GM21423 (cell line): ENCODE data around the gene CCDC175.

Experiments
- ATAC-seq: cut with Tn5 transposase; IDR thresholded peaks from one replicate; pipeline ENCODE4 v1.9.1; 2021; ENCODE audit warnings: mild to moderate bottlenecking, moderate library complexity; ENCODE audit not compliant: unreplicated experiment

Gene CCDC175

GRCh38 chr14:59541731-59542130 is 34.9 kb downstream of the CCDC175 start:
- no peak for ATAC-seq

DNA sequence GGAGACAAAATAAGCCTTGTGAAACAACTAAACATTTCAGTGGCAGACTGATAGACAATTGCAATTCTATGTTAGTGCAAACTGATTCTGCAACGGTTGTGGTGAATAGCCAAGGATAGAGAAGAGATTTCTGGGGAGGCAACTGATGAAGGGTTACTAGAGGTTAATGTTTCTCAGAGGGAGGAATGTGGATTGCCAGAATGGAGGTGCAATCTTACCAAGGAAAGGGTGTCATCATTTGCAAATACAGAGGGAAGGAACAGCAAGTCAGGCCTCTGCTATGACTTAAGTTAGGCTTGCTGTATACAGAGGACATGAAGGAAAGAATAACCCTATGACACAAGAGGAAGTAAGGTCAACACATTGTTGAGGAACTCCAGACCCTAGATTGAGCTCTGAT is 35.8 kb downstream of the CCDC175 start:
- no peak for ATAC-seq

GRCh38 chr14:59538936-59539335 is 37.7 kb downstream of the CCDC175 start:
- ATAC-seq = no peak

- no peak for ATAC-seq
Measured at GRCh38 chr14:59537476-59537875, 39.1 kb downstream of the CCDC175 start.

DNA sequence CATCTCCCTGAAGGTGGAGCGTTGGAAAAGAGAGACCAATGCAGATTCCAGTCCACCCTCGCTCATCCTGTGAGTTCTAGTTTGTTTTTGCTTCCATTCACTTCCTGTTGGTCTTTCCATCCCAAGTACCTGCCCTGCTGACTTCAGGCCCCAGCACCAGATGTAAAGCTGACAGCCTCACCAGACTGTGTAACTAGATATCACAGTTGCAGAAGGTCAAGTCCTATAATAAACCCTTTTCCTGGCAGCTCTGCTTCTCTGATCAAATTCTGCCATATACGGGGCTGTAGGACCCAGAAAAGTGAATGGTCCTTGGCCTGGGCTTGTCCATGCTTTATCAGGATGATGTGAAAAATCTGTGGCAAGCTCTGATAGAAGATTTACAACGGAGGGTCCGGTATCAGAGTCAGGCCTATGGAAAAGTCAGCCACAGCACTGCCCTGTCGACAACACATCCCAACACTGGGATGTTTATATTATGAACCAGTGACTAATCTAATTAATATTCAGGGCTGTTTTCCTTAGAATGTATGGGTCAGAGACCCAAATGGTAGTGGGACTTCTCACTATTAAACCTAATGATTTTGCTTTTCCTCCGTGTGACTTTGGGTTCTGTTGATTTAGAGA is 42.1 kb downstream of the CCDC175 start:
- ATAC-seq = no peak

- ATAC-seq = no peak
Measured at GRCh38 chr14:59532419-59532818, 44.2 kb downstream of the CCDC175 start.

DNA sequence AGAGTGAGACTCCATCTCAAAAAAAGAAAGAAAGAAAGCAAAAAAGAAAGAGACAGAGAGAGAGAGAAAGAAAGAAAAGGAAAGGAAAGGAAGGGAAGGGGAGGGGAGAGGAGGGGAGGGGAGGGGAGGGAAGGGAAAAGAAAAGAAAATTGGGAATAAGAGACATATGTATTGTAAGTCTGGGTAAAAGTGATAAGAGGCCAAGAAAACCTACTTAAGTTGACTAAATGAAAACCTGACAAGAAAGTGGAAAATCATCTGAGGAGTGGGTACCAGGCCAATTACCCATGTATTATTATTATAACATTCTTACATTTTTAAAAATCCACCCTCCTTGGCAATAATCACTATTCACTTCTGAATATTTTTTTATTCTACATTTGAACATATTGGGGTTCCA is 46.3 kb downstream of the CCDC175 start:
- no peak for ATAC-seq

DNA sequence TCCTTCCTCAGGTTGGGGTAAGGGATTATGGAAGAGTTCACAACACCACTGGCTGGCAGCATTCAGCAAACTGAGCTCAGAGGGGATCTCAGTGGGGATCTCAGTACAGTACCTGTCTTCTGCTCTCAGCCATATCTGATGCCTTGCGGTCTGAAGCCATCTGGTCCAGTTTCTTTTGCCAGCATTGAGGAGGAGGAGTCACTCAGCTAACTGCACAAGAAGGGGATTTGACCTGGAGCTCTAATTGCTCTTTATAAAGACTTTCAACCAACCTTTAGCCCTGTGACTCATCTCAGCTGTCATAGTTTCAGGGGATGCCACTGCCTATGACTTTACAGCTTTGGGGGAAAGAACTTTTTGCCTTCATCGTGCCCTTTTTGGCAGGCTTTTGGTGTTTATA is 47.4 kb downstream of the CCDC175 start:
- ATAC-seq = no peak

DNA sequence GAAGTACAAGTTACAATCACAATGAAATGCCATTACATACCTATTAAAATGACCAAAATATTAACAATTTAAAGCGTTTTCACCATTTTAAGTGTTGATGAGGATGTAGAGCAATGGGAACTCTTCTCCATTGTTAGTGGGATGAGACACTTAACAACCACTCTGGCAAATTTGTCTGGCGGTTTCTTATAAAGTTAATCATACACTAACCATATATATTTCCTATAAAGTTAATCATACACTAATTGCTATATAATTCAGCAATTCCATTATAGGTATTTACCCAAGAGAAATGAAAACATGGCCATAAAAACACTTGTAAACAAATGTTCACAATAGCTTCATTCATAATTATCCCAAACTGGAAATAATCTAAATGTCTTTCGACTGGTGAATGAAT is 56.4 kb downstream of the CCDC175 start:
- no peak for ATAC-seq

- ATAC-seq = no peak
Measured at GRCh38 chr14:59511916-59512575, 64.6 kb downstream of the CCDC175 start.

- ATAC-seq = no peak
Measured at GRCh38 chr14:59510966-59511365, 65.6 kb downstream of the CCDC175 start.

GRCh38 chr14:59510001-59510400 is 66.6 kb downstream of the CCDC175 start:
- ATAC-seq = no peak

- ATAC-seq = no peak
Measured at GRCh38 chr14:59509101-59509500, 67.5 kb downstream of the CCDC175 start.

DNA sequence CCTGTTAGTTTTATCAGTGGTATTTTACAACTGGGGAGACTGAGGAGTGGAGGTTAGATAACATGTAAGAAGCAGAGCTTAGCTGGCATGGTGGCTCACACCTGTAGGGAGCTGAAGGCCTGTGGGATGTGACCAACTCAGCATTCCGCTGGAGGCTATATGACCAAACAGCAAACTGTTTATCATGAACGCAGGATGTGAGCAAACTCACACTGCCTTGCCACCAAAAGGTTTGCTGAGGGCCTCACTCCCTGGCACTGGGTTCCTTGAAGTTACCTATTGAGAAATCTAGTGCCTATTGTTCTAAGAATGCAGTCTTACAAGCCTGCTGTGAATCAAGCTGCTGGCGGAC is 68.9 kb downstream of the CCDC175 start:
- no peak for ATAC-seq

- ATAC-seq = peak; percentile 87
Measured at GRCh38 chr14:59507063-59507751, 69.4 kb downstream of the CCDC175 start.

DNA sequence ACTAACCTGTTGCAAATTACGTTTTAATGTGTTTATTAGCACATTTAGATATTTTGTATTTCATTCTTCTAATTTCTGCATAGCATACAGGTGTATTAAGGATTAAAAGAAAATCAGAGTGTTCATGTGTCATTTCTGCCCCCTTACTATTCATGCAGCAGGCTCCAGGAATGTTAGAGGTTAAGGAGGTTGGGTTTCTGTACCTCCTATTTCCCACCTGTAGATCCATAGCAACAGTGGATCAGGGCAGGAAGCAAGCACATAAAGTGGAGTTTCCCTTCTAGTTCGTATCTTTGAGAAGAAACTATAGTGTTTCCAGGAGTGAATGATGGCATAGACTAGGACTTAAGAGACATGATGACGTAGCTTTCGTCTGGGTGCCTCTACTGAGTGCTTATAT is 73.4 kb downstream of the CCDC175 start:
- no peak for ATAC-seq

DNA sequence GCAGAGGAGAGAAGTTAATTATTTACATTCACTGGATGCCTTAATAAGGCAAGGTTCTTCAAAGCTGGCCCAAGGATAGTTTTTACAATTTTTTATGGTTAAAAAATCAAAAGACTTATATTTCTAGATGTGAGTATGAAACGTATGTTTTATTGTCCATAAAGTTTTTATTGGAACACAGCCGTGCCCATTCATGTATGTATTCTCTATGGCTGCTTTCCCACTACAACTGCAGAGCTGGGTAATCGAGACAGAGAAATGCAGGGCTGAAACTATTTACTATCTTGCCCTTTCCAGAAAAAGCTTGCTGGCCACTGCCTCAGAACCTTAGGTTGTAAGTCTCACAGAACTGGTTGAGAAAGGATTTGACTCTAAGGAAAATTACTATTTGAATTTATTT is 75.9 kb downstream of the CCDC175 start:
- ATAC-seq = no peak

- no peak for ATAC-seq
Measured at GRCh38 chr14:59492384-59492783, 84.2 kb downstream of the CCDC175 start.

GRCh38 chr14:59490756-59491155 is 85.9 kb downstream of the CCDC175 start:
- no peak for ATAC-seq

GRCh38 chr14:59484639-59485175 is 91.9 kb downstream of the CCDC175 start:
- ATAC-seq = peak; percentile 35

DNA sequence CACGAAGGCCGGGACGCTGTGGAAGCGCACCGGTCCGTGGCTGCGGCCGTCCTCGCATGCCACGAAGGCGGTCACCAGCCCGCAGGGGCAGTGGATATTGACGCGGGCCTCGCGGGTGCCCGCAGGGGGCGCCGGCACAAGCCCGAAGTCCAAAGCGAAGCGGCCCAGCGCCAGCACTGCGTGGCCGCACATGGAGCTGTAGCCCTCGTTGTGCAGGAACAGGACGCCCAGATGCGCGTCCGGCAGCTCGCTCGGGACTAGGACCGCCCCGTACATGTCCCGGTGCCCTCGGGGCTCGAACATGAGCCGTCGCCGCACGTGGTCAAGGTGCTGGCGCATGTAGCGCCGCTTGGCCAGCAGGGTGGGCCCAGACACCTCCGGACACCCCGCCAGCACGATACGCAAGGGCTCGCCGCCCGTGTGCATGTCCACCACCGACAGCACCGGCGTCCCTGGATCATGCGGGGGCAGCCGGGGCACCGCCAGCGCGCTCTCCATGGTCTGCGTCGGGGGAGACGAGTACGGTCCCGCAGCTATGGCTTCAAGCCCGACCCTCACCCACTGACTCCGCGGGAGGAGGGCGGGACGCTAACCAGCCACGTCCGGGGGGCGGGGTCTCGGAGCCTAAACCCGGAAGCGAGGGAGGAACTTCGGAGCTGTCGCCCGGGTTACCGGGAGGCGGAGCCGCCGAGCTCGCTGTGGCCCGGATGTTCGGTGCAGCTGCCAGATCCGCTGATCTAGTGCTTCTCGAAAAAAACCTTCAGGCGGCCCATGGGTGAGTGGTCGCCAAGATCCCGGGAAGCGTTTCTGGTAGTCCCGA is 92.6 kb downstream of the CCDC175 start, which contains the start of the genes JKAMP and L3HYPDH:
Gene JKAMP, plus strand, starts transcription at position 699 of the 820 bp plus-strand sequence. Its CDS starts 73 bp downstream, at position 772.
Gene L3HYPDH, minus strand, starts transcription at position 590 of the 820 bp plus-strand sequence. Its CDS starts 92 bp downstream, at position 498.
- ATAC-seq = peak; percentile 80
